HUES6 (cell line): ENCODE measurements around the gene GNAQ.

Experiments used
- H3K27ac ChIP-seq: 2 replicates; pipeline ENCODE4 v1.7.0; 2013; ENCODE audit warnings: low read depth, mild to moderate bottlenecking, low read length, inconsistent platforms
- H3K27me3 ChIP-seq: 2 replicates; pipeline ENCODE4 v1.6.1; 2013; ENCODE audit warnings: low read length; ENCODE audit not compliant: control insufficient read depth, insufficient read depth
- H3K36me3 ChIP-seq: 2 replicates; pipeline ENCODE4 v1.6.1; 2013; ENCODE audit warnings: low read length; ENCODE audit not compliant: control insufficient read depth, insufficient read depth
- H3K4me1 ChIP-seq: 2 replicates; pipeline ENCODE4 v1.6.1; 2013; ENCODE audit warnings: low read length; ENCODE audit not compliant: control insufficient read depth, insufficient read depth
- H3K4me3 ChIP-seq: 2 replicates; pipeline ENCODE4 v1.5.1; 2013; ENCODE audit warnings: low read depth, low read length
- H3K9ac ChIP-seq: one replicate; pipeline ENCODE4 v1.6.1; 2013; ENCODE audit warnings: mild to moderate bottlenecking, low read length
- H3K9me3 ChIP-seq: 2 replicates; pipeline ENCODE4 v1.6.1; 2013; ENCODE audit warnings: low read depth, low read length; ENCODE audit not compliant: control insufficient read depth, insufficient read depth

GNAQ gene

DNA sequence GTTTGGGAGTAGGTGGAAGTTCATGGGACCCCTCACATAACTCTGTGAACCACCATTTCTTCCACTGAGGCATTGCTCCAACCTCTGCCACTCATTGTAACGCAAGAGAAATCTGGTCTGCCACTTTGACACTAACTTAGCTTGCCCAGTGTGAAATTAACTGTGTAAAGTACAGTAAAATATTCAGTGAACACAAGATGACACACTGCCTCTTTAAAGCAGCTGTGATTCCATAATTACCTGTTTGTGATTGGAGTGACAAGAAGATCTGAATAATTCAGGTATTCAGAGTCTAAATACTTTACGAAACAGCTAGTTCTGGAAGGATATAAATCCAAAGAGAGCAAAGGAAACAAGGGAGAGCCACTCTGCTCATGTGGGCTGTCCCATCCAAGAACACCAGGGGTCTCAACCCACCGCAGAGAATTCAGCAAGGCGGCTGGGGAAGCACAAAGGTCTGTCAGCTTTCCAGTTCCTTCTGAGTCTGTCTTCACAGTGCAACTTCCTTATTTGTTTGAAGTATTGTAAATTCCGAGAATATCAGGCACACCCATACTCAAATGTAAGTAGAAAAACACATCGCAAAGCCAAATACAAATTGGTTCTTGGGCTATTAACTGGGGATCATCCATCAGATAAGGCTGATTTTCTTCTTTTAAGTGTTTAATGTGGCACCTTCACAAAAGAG lies 86.9 kb downstream of the GNAQ start:
- Histone ChIP-seq H3K9ac (no peak overlapping the region), H3K4me3 (no peak overlapping the region), H3K9me3 (no peaks in the 10 kb centered on the region), H3K27me3 (no peaks in the 10 kb centered on the region), H3K36me3 (no peaks in the 10 kb centered on the region), H3K4me1 (peaks cover 22% of the 10 kb centered on the region), H3K27ac (no peak overlapping the region)

DNA sequence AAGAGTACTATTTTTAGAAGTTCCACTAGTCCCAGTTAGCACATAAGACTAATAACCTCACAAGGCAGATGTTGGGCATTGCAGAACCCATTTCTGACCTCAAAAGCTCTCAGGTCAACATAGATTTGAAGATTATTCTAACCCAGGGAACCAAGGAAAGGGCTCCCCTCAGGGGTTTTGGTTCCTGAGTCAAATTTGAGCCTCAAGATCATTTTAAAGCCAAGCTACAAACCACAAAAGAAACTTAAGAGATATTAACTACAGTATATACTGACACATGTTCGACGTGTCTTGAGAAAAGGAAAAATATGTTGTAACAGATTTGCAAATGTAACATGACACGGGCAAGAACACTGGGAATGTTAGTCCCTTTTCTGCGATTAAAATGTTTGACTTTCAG lies 88.6 kb downstream of the GNAQ start:
- no peaks in the 10 kb centered on the region for H3K36me3 ChIP-seq
- no peak overlapping the region for H3K9ac ChIP-seq
- no peak overlapping the region for H3K4me3 ChIP-seq
- H3K4me1 ChIP-seq: peaks cover 22% of the 10 kb centered on the region
- no peaks in the 10 kb centered on the region for H3K9me3 ChIP-seq
- no peak overlapping the region for H3K27ac ChIP-seq
- no peaks in the 10 kb centered on the region for H3K27me3 ChIP-seq

DNA sequence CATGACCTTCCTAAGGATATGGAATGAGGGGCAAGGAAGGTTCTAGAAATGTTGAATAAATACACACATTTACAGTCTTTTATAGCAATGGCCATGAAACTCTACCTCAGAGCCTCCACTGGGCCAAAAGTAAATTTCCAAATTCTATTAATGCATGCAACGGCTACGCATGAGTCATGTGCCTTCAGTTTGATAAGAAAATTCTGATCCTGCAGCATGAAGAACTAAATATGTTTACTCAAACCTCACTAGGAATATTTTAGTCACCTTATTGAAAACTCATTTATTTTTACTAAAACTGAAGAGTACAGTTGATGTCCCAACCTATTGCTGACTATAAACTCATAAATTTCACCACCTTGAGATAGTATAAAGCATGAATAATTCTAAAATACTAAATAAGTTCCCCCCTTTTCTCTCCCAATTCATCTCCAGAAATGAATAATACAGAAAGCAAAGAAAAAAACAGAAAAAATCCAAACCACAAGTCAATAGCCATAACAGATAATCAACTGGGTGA lies 92.4 kb downstream of the GNAQ start:
- H3K27ac ChIP-seq: no peak overlapping the region
- H3K4me1 ChIP-seq: no peaks in the 10 kb centered on the region
- no peak overlapping the region for H3K4me3 ChIP-seq
- H3K9ac ChIP-seq: no peak overlapping the region
- no peaks in the 10 kb centered on the region for H3K27me3 ChIP-seq
- no peaks in the 10 kb centered on the region for H3K36me3 ChIP-seq
- H3K9me3 ChIP-seq: no peaks in the 10 kb centered on the region

DNA sequence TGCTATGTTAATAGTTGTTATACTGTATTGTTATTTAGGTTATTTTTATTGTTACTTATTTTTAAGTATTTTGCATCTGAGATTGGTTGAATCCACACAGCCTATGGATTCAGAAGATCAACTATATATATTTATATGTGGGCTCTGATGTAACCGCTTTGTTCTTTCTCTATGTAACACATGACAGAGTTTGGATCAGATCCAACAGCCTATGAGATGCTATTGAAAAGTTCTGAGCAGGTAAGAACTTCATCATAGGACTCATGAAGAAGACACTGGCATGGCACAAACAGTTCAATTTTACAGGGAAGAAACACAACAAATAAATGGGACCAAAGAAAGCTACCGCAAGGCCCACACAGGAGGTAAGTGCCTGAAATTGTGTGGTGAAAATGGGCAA lies 93.4 kb downstream of the GNAQ start:
- Histone ChIP-seq H3K27ac (no peak overlapping the region), H3K27me3 (no peaks in the 10 kb centered on the region), H3K4me1 (peaks cover 2% of the 10 kb centered on the region; the same call in 1 of the 2 replicates), H3K9ac (no peak overlapping the region), H3K4me3 (no peak overlapping the region), H3K36me3 (no peaks in the 10 kb centered on the region), H3K9me3 (no peaks in the 10 kb centered on the region)

DNA sequence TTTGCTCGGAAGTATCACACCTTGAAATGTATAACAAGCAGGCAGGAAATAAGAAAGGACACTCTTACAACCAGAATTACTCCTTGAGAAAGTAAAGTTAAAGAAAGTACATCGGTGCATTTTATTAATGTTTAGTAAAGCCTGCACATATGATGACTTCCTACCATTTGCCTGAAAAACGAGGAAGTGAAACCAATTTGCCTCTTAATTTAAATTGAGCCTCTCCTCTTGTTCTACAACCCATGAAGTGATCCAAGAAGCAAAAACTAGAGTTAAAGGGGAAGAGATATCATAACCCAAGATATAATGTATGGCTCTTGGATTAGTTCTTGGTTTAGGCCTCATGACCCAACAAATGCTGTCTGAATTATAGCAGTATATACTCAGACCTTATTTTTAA lies 95.6 kb downstream of the GNAQ start:
- Histone ChIP-seq H3K36me3 (no peaks in the 10 kb centered on the region), H3K4me3 (no peak overlapping the region), H3K27me3 (no peaks in the 10 kb centered on the region), H3K9me3 (no peaks in the 10 kb centered on the region), H3K27ac (no peak overlapping the region), H3K9ac (no peak overlapping the region), H3K4me1 (peaks cover 6% of the 10 kb centered on the region)

DNA sequence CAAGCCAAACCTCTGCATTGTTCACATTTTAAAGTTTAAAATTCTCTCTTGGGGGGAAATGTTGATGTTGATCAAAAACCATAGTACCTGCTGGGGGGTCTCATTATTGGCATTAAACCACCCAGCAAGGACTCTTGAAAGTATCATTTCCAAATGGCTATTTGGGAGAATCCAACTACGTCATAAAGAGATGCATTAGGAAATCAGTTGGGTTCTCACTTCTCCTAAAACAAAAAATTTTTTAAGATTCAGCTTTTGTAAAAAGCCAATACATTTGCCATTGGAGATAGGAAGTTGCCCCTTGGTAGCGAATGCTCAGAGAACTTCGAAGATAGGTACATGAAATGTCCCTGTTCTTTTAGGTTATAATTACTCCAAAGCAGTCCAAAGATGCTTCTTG lies 96.4 kb downstream of the GNAQ start:
- no peak overlapping the region for H3K9ac ChIP-seq
- H3K27me3 ChIP-seq: no peaks in the 10 kb centered on the region
- H3K9me3 ChIP-seq: no peaks in the 10 kb centered on the region
- no peak overlapping the region for H3K4me3 ChIP-seq
- no peak overlapping the region for H3K27ac ChIP-seq
- H3K36me3 ChIP-seq: no peaks in the 10 kb centered on the region
- H3K4me1 ChIP-seq: peaks cover 6% of the 10 kb centered on the region

DNA sequence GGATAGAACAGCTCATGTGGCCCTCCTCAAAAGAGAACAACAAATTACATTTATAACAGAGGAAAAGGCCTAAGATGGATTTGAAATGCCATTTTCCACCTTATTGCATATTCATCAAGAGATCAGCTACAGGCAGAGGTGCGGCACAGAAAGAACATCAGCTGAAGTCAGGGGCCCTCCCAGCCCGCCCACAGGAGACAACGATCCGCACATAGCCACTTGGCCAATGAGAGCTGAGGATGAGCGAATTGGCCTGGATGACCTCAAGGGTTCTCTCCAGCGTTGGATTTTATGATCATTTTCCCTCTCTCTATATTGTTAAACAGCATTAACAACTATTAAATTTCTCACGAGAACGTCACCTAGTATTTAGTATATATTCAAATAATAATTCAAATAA lies 97.6 kb downstream of the GNAQ start:
- Histone ChIP-seq H3K4me3 (no peak overlapping the region), H3K27me3 (no peaks in the 10 kb centered on the region), H3K36me3 (no peaks in the 10 kb centered on the region), H3K27ac (no peak overlapping the region), H3K9me3 (no peaks in the 10 kb centered on the region), H3K4me1 (peaks cover 6% of the 10 kb centered on the region), H3K9ac (no peak overlapping the region)

DNA sequence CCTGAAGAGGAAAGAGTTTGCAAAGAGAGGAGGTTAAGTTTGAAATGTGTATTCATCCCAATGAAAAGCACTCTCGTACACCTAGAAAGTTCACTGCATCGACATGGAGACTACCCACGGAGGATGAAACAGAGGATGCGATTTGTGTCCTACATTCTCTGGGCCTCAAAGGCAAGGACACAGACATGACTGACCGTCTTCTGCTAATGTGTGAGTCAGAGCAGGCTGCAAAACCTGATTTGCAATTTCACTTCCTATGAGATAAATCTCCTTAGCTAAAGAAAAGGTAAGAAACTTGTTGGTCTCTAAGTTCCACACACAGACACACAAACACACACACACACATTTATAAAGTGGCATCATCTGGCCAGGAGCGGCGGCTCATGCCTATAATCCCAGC lies 98.6 kb downstream of the GNAQ start:
- H3K4me3 ChIP-seq: no peak overlapping the region
- no peaks in the 10 kb centered on the region for H3K36me3 ChIP-seq
- H3K4me1 ChIP-seq: peaks cover 6% of the 10 kb centered on the region
- H3K27ac ChIP-seq: no peak overlapping the region
- H3K27me3 ChIP-seq: no peaks in the 10 kb centered on the region
- H3K9me3 ChIP-seq: no peaks in the 10 kb centered on the region
- H3K9ac ChIP-seq: no peak overlapping the region

DNA sequence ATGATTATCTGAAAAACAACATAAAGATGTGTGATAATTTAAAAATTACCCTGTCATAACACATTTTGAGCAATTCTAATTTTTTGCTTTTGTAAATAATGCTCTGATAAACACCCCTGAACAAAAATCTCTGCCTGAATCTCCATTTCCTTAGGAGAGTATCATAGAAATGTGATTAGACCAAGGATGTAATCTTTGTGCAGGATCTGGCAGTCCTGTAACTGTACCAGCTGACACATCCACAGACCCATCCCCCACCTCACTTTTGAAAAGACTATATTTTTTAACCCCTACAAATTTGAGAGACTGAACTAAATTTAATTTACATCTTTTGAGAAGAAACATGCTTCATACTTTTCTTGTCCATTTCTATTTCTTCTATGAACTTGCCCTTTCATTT lies 101.7 kb downstream of the GNAQ start:
- H3K27me3 ChIP-seq: no peaks in the 10 kb centered on the region
- H3K9me3 ChIP-seq: no peaks in the 10 kb centered on the region
- H3K27ac ChIP-seq: no peak overlapping the region
- H3K4me1 ChIP-seq: peaks cover 8% of the 10 kb centered on the region
- H3K4me3 ChIP-seq: no peak overlapping the region
- H3K9ac ChIP-seq: no peak overlapping the region
- H3K36me3 ChIP-seq: no peaks in the 10 kb centered on the region

DNA sequence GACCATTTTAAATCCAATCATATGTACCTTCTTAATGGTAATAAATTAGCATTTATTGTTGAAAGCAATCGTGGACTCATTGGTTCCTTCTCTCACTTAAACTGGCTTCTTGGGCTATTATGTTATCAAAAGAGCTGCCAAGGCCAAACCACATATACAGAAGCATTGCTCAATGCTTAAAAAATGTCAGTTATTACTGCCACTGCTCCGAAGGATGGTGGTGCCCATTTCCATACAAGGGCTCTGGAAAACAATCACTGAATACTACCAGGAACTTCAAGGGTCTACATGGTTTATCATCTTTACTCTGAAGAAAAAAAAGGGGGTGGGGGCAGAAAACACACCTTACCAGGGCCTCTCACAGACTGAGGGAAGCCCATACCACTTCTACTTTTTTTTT lies 104.3 kb downstream of the GNAQ start:
- Histone ChIP-seq H3K9ac (no peak overlapping the region), H3K9me3 (no peaks in the 10 kb centered on the region), H3K27ac (no peak overlapping the region), H3K27me3 (no peaks in the 10 kb centered on the region), H3K4me3 (no peak overlapping the region), H3K36me3 (no peaks in the 10 kb centered on the region), H3K4me1 (peaks cover 3% of the 10 kb centered on the region; the same call in 1 of the 2 replicates)

DNA sequence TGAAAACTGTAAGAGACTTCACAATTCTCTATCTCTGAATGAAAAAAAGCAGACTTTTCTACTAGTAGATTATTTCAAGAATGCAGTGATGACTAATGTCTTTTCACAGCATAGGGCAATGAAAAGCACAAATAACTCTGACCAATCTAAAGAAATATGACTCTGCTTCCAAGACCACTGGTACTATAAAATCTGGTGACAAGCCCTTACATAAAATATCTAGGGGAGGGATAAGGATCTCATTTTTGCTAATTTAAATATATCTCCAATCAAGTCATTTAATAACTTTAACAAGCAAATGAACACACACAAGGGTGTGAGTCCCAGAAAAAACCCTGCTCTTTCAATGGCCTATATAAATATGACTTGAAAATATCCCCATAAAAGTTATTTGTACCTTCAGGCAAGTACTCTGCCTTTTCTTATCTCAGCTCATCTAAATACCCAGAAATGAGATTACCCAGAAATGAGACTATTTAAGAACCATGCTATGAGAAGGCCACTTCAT lies 105.2 kb downstream of the GNAQ start:
- Histone ChIP-seq H3K27ac (no peak overlapping the region), H3K4me3 (no peak overlapping the region), H3K4me1 (peaks cover 3% of the 10 kb centered on the region; the same call in 1 of the 2 replicates)

More for the DNA sequence above, 105.2 kb downstream of the GNAQ start:
- H3K9me3 ChIP-seq: no peaks in the 10 kb centered on the region
- H3K27me3 ChIP-seq: no peaks in the 10 kb centered on the region
- H3K36me3 ChIP-seq: no peaks in the 10 kb centered on the region
- no peak overlapping the region for H3K9ac ChIP-seq
